H4 (cell line): ENCODE measurements around the gene MED13L. TPM values are rescaled to one million over a fixed set of nuclear protein-coding genes. Genes with fewer than 3 reads are reported as not detected.

Experiments used
- DNase-seq: peaks from one replicate; pipeline ENCODE4 v3.0.0-alpha.2; 2015; ENCODE audit warnings: low spot score
- total RNA-seq: library from RNA; depleted of rRNA; stranded (reverse); fragments of >200 nt; shearing (Covaris generic); gene quantifications from 2 replicates; pipeline ENCODE4 v1.2.3, GENCODE V29; 2014

The MED13L gene
- total RNA-seq, 1 experiment from 2014 or later = 19.7 TPM

- DNase-seq = no peak
Measured at GRCh38 chr12:116184763-116185162, 92.7 kb downstream of the MED13L start.

- DNase-seq = peak; percentile 9
Measured at GRCh38 chr12:116183741-116184141, 93.8 kb downstream of the MED13L start.

GRCh38 chr12:116182359-116183063 lies 95.0 kb downstream of the MED13L start:
- DNase-seq = no peak

GRCh38 chr12:116180448-116180847 lies 97.0 kb downstream of the MED13L start:
- no peak for DNase-seq

GRCh38 chr12:116179384-116179783 lies 98.1 kb downstream of the MED13L start:
- DNase-seq = no peak

GRCh38 chr12:116177017-116177416 lies 100.5 kb downstream of the MED13L start:
- no peak for DNase-seq

- no peak for DNase-seq
Measured at GRCh38 chr12:116174904-116175303, 102.6 kb downstream of the MED13L start.

GRCh38 chr12:116174006-116174405 lies 103.5 kb downstream of the MED13L start:
- no peak for DNase-seq

GRCh38 chr12:116172224-116172849 lies 105.2 kb downstream of the MED13L start:
- no peak for DNase-seq

GRCh38 chr12:116171549-116171948 lies 105.9 kb downstream of the MED13L start:
- no peak for DNase-seq

GRCh38 chr12:116169071-116169470 lies 108.4 kb downstream of the MED13L start:
- no peak for DNase-seq

- no peak for DNase-seq
Measured at GRCh38 chr12:116166306-116166705, 111.2 kb downstream of the MED13L start.

GRCh38 chr12:116165036-116165425 lies 112.5 kb downstream of the MED13L start:
- DNase-seq = no peak

- DNase-seq = peak; percentile 40
Measured at GRCh38 chr12:116164250-116165035, 113.0 kb downstream of the MED13L start.

- DNase-seq = no peak
Measured at GRCh38 chr12:116162071-116162470, 115.4 kb downstream of the MED13L start.

GRCh38 chr12:116161588-116161987 lies 115.9 kb downstream of the MED13L start:
- peak; percentile 35 for DNase-seq

- no peak for DNase-seq
Measured at GRCh38 chr12:116160883-116161458, 116.5 kb downstream of the MED13L start.

GRCh38 chr12:116160231-116160630 lies 117.3 kb downstream of the MED13L start:
- DNase-seq = peak; percentile 40

GRCh38 chr12:116159593-116160200 lies 117.8 kb downstream of the MED13L start:
- no peak for DNase-seq

GRCh38 chr12:116159175-116159574 lies 118.3 kb downstream of the MED13L start:
- peak; percentile 25 for DNase-seq

- DNase-seq = no peak
Measured at GRCh38 chr12:116157845-116158267, 119.6 kb downstream of the MED13L start.

- DNase-seq = no peak
Measured at GRCh38 chr12:116156614-116157013, 120.9 kb downstream of the MED13L start.
